Memory B cell (primary cell): Measurements from ENCODE around the gene SVIL.
"Not testable (repeated sequence)": the region's sequence is repeated elsewhere in the genome, so short reads cannot be mapped to it uniquely, and the experiment has no call there.

ENCODE experiments used
- ATAC-seq: fragments of 150-1000 bp; cut with Tn5 transposase; 2 replicates; pipeline ENCODE4 v1.10.0; 2021; ENCODE audit warnings: low read depth, mild to moderate bottlenecking, moderate library complexity
- DNase-seq, 2 donors: peaks; one replicate each; pipeline ENCODE4 v3.0.0; 2022; ENCODE audit warnings: low spot score in 2 of 2
- H3K27ac Mint-ChIP-seq: one replicate; pipeline ENCODE4 v1.8.0; 2022; ENCODE audit warnings: mild to moderate bottlenecking, moderate library complexity, mixed read lengths
- H3K27me3 Mint-ChIP-seq: one replicate; pipeline ENCODE4 v1.8.0; 2022; ENCODE audit warnings: mixed read lengths
- H3K36me3 Mint-ChIP-seq: one replicate; pipeline ENCODE4 v1.8.0; 2022; ENCODE audit warnings: mild to moderate bottlenecking, mixed read lengths
- H3K4me1 Mint-ChIP-seq: one replicate; pipeline ENCODE4 v1.8.0; 2022; ENCODE audit warnings: mixed read lengths
- H3K4me3 Mint-ChIP-seq: one replicate; pipeline ENCODE4 v1.8.0; 2022; ENCODE audit warnings: mild to moderate bottlenecking, moderate library complexity, mixed read lengths
- H3K9me3 Mint-ChIP-seq: one replicate; pipeline ENCODE4 v1.8.0; 2022; ENCODE audit warnings: mixed read lengths

The SVIL gene

DNA sequence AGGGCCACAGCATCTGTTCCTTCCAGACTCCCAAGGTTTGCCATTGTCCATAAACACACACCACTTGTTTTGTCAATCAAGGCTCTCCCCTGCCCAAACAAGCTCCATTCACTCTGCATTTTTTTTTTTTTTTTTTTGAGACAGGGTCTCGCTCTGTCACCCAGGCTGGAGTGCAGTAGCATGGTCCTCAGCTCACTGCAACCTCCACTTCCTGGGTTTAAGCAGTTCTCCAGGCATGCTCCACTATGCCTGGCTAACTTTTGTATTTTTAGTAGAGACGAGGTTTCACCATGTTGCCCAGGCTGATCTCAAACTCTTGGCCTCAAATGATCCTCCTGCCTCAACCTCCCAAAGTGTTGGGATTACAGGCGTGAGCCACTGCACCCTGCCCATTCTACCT, 24.4 kb downstream of the SVIL start:
- not testable (repeated sequence) for H3K27ac Mint-ChIP-seq, H3K9me3 Mint-ChIP-seq, H3K4me1 Mint-ChIP-seq, H3K27me3 Mint-ChIP-seq, H3K36me3 Mint-ChIP-seq, ATAC-seq, DNase-seq, H3K4me3 Mint-ChIP-seq

DNA sequence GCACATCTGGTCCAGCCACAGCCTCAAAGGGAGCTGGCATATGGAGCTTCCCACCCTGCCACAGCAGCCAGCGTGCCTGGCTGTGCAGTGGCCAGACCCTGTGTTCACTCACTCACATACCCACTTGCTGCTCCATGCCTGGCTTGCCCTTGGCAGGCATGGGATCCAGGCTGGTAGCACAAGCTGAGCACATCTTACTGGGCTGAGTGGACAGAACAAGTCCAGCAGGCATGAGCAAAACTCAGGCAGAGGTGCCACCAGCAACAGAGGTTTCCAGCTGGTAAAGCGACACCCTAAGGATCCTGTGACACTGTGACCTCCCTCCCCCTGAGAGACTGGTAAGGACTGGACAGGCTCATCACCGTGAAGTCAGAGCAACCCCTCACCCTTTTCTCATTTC, 25.1 kb downstream of the SVIL start:
- Mint-ChIP-seq H3K27me3 (peaks cover 6% of the 10 kb centered on the region), H3K27ac (no peak overlapping the region), H3K4me1 (no peaks in the 10 kb centered on the region)

DNA sequence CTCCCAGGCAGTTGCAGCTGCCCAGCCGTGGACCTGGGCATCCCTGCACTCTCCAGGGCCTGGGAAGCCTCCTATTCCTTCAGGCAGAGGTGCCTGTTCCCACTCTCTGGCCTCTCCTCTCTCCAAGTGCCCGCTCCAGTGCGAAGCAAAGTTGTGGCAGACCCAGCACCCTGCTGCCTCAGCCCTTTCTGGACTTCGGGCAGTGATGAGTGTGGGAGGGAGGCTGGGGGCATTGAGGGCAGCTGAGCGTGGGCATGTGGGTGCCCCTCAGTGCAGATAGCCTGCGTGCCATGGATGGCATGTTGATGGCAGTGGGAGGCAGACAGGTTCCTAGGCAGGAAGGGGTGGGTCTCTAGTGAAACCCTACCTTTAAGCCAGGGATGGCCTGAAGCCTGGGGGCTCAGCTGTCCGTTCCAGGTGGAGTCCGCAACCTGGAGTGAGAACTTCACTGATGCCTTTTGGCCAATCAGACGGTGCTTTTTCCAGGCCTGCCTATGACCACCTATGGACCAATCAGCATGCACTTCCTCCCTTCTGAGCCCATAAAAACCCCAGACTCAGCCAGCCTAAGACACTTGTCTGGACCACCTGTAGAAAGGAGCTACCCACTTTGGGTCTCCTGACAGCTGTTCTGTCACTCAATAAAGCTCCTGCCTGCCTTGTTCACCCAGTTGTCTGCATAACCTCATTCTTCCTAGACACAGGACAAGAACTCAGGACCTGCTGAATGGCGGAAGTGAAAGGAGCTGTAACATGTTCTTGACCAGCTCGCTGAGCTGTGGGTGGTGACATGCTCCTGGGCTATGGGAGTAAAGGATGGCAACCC, 26.1 kb downstream of the SVIL start:
- DNase-seq: no peak
- H3K27me3 Mint-ChIP-seq: peaks cover 6% of the 10 kb centered on the region

More for the DNA sequence above, 25.1 kb downstream of the SVIL start:
- H3K36me3 Mint-ChIP-seq: peaks cover 6% of the 10 kb centered on the region
- no peak overlapping the region for H3K4me3 Mint-ChIP-seq
- no peak for DNase-seq
- peaks cover 5% of the 10 kb centered on the region for H3K9me3 Mint-ChIP-seq
- ATAC-seq: no peak

DNA sequence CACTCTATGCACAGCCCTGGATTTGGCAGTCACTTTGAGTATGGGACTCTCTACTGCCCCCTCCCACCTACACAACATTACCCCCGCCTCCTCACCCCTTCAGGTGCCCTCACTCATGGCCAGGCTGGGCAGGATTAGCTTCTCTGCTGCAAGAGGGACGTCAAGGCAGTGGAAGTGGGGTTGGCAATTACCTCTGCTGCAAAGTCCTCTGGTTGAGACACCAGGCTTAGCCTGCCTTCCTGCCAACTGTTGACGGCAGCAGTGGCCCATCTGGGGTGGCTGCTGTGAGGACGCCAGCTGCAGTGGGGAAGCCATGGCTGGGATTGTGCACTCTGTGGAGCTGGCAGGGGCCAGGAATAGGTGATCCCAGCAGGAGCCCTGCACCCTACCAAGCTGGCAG, 26.7 kb downstream of the SVIL start:
- H3K27ac Mint-ChIP-seq: no peak overlapping the region
- peaks cover 6% of the 10 kb centered on the region for H3K36me3 Mint-ChIP-seq
- no peaks in the 10 kb centered on the region for H3K4me1 Mint-ChIP-seq
- no peak for DNase-seq
- H3K9me3 Mint-ChIP-seq: peaks cover 5% of the 10 kb centered on the region
- ATAC-seq: no peak
- peaks cover 6% of the 10 kb centered on the region for H3K27me3 Mint-ChIP-seq
- H3K4me3 Mint-ChIP-seq: no peak overlapping the region

More for the DNA sequence above, 26.1 kb downstream of the SVIL start:
- no peak for ATAC-seq
- H3K36me3 Mint-ChIP-seq: peaks cover 6% of the 10 kb centered on the region
- no peak overlapping the region for H3K27ac Mint-ChIP-seq
- H3K4me3 Mint-ChIP-seq: no peak overlapping the region
- no peaks in the 10 kb centered on the region for H3K4me1 Mint-ChIP-seq
- H3K9me3 Mint-ChIP-seq: peaks cover 5% of the 10 kb centered on the region

DNA sequence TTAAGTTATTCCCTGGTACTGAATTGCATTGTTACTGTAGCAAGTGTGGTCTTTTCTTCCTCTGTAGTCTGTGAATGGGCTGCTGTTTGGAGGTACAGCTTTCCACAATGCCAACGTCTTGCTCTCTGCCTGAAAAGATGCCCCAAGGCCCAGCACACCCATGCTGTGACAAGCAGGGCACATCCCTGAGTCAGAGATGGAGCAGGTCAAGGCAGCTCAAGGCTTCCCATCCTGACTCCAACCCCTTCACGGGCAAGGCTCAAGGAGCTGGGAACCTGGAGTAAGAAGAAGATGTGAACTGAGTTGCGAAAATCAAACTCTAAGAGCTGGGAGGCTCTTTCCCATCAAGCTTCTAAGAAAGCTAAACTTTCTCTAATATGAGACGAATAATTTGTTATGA, 27.2 kb downstream of the SVIL start:
- H3K4me3 Mint-ChIP-seq: no peak overlapping the region

DNA sequence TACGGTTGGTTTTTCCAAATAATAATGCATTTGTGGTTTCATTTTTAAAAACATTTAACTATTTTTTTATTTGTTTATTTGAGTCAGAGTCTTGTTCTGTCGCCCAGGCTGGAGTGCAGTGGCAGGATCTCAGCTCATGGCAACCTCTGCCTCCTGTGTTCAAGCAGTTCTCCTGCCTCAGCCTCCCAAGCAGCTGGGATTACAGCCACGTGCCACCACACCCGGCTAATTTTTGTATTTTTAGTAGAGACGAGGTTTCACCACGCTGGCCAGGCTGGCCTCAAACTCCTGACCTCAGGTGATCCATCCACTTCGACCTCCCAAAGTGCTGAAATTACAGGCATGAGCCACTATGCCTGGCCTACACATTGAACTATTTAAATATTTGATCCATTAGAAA, 28.1 kb downstream of the SVIL start:
- ATAC-seq, H3K27ac Mint-ChIP-seq, H3K27me3 Mint-ChIP-seq, H3K4me1 Mint-ChIP-seq, H3K4me3 Mint-ChIP-seq, DNase-seq, H3K36me3 Mint-ChIP-seq, H3K9me3 Mint-ChIP-seq: not testable (repeated sequence)

More for the DNA sequence above, 27.2 kb downstream of the SVIL start:
- Mint-ChIP-seq H3K27ac (no peak overlapping the region), H3K4me1 (no peaks in the 10 kb centered on the region), H3K36me3 (peaks cover 6% of the 10 kb centered on the region), H3K9me3 (peaks cover 5% of the 10 kb centered on the region), H3K27me3 (peaks cover 6% of the 10 kb centered on the region)
- ATAC-seq: no peak
- no peak for DNase-seq

DNA sequence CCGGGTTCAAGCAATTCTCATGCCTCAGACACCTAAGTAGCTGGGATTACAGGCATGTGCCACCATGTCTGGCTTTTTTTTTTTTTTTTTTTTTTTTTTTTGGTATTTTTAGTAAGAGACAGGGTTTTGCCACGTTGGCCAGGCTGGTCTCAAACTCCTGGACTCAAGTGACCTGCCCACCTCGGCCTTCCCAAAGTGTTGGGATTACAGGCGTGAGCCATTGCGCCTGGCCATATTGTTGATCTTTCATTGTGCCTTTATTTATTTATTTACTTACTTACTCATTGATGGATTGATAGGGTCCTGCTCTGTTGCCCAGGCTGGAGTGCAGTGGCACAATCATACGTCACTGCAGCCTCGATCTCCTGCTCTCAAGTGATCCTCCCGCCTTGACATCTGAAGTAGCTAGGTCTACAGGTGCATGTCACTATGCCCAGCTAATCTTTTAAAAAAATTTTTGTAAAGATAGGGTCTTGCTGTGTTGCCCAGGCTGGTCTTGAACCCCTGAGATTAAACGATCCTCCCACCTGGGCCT, 30.4 kb downstream of the SVIL start:
- Mint-ChIP-seq H3K4me3 (no peak overlapping the region), H3K4me1 (no peaks in the 10 kb centered on the region), H3K27ac (no peak overlapping the region), H3K27me3 (no peaks in the 10 kb centered on the region), H3K36me3 (no peaks in the 10 kb centered on the region), H3K9me3 (no peaks in the 10 kb centered on the region)
- ATAC-seq (no peak), DNase-seq (no peak)

DNA sequence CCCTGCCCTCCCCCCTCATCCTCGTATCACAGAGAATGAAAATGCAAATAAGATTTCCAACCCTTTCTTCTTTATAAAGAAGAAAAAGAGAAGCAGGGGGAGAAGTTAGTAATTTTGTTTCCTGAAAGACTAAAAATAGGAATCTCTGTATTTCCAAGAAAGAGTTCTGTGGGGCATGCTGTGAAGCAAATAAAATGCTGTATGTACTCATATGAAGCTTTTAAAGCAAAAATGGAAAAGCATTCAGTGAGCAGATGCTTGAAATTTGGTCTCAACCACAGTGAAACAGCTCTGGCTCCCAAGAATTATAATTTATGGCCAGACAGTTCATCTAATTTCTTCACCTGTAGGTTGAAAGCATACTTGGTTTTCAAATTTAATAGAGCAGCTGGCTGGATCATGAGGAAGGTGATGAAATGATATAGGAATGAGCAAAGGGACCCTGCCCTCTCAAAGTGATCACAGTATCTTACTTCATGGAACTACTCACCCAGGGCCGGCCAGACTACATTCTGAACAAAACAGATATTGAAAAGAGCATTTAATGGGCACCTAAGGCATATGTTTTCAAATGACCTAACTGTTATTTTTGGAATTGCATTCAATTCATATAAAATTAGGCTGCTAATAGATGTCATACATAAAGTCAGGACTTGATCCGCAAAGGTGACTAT, 31.4 kb downstream of the SVIL start:
- ATAC-seq (no peak), DNase-seq (no peak)
- no peaks in the 10 kb centered on the region for H3K4me1 Mint-ChIP-seq
- no peaks in the 10 kb centered on the region for H3K9me3 Mint-ChIP-seq
- H3K27ac Mint-ChIP-seq: no peak overlapping the region
- no peaks in the 10 kb centered on the region for H3K36me3 Mint-ChIP-seq
- H3K4me3 Mint-ChIP-seq: no peak overlapping the region
- no peaks in the 10 kb centered on the region for H3K27me3 Mint-ChIP-seq

DNA sequence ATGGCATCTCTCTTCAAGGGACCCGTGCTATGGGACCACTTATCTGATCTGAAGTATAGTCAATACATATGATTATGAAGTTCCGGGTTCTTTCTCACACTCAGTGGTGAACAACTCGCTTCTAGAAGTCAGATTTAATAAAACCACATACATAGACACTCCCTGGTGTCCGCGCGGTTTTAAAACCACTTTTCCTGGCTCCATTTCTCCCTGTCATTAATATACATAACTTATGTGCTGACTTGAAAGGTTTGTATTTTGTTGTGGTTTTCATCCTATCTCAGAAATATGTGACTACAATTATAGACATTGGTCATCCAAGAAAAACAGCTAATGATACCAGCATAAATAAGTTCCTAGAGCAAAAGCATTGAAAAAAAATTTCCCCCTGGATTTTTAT, 34.0 kb downstream of the SVIL start:
- H3K27ac Mint-ChIP-seq: no peak overlapping the region
- DNase-seq (no peak), ATAC-seq (no peak)
- H3K9me3 Mint-ChIP-seq: no peaks in the 10 kb centered on the region
- H3K36me3 Mint-ChIP-seq: no peaks in the 10 kb centered on the region
- no peaks in the 10 kb centered on the region for H3K4me1 Mint-ChIP-seq
- no peaks in the 10 kb centered on the region for H3K27me3 Mint-ChIP-seq
- no peak overlapping the region for H3K4me3 Mint-ChIP-seq

DNA sequence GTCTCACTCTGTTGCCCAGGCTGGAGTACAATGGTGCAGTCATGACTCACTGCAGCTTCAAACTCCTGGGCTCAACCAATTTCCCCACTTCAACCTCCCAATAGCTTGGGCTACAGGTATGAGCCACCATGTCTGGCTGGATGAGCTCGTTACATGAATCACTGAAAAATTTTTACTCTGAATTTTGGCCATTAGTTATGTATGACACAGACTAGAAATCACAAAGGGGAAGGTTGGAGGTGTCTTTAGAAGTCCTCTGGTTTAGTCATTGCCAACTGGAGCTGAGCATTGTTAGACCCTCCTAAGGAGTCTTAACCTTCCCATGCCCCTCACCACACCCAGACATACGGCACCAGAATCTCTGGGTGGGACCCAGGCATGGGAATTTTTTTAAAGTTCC, 34.7 kb downstream of the SVIL start:
- Mint-ChIP-seq H3K36me3 (no peaks in the 10 kb centered on the region), H3K4me3 (no peak overlapping the region), H3K4me1 (no peaks in the 10 kb centered on the region), H3K9me3 (no peaks in the 10 kb centered on the region), H3K27me3 (no peaks in the 10 kb centered on the region), H3K27ac (no peak overlapping the region)
- ATAC-seq (no peak), DNase-seq (no peak)

DNA sequence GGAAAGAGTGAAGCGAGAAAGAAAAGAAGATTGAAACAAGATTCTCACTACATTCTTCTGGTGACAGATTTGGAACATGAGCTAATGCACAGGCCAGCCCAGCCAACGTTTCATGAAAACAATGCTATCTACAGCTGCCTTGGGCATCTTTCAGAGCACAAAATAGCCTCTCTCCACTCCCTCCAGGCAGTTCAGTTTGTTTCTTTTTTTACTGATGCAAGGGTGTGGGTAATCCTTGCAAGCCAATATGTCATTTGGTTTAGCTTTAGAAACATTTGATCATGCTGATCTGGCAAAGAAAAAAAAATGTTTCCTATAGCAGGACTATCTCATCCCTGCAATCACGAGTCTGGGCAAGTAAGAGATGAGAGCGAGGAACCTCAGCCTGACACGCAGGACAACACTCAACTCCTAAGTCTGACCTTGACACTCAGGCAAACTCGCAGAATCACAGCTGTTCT, 35.9 kb downstream of the SVIL start:
- ATAC-seq (no peak), DNase-seq (no peak)
- no peak overlapping the region for H3K27ac Mint-ChIP-seq
- H3K27me3 Mint-ChIP-seq: no peaks in the 10 kb centered on the region
- H3K4me3 Mint-ChIP-seq: no peak overlapping the region
- no peaks in the 10 kb centered on the region for H3K9me3 Mint-ChIP-seq
- H3K36me3 Mint-ChIP-seq: no peaks in the 10 kb centered on the region
- H3K4me1 Mint-ChIP-seq: no peaks in the 10 kb centered on the region

DNA sequence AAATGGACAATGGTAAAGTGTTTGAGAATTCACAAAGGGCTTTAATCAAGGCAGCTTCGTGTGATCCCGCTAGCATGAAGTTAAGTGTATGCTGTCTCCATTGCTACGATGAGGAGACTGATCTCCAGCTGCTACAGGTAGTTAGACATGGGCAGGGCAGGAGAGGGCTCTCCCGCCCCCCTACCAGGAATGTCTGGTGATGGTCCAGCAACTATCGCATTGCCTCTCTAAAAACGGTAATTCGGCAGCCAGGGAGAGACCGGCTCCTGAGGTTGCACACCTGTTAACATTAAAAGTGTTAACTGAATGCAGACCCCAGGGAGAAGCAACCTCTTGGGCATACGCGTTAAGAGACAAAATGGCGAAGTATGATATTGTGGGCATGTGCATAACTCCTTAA, 37.9 kb downstream of the SVIL start:
- no peaks in the 10 kb centered on the region for H3K9me3 Mint-ChIP-seq
- no peak for DNase-seq
- no peak overlapping the region for H3K27ac Mint-ChIP-seq
- no peaks in the 10 kb centered on the region for H3K4me1 Mint-ChIP-seq
- no peaks in the 10 kb centered on the region for H3K36me3 Mint-ChIP-seq
- H3K27me3 Mint-ChIP-seq: no peaks in the 10 kb centered on the region
- no peak for ATAC-seq
- H3K4me3 Mint-ChIP-seq: no peak overlapping the region

DNA sequence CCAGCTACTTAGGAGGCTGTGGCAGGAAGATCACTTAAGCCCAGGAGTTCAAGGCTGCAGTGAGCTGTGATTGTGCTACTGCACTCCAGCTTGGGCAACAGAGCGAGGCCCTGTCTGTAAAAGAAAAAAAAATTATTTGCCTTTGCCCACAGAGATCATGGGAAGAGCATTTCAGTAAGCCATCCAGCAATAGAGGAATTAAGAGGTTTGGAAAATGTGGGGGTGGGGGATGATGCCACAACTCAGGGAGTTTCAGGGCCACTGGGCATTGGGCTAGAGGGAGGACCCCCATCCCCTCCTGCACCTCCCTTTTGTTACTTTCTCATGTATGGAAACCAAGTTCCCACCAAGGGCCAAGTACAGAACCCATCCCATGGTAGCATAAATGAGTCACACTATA, 38.4 kb downstream of the SVIL start:
- H3K4me1 Mint-ChIP-seq: no peaks in the 10 kb centered on the region
- no peak for ATAC-seq
- H3K4me3 Mint-ChIP-seq: no peak overlapping the region
- no peaks in the 10 kb centered on the region for H3K27me3 Mint-ChIP-seq
- no peaks in the 10 kb centered on the region for H3K9me3 Mint-ChIP-seq
- DNase-seq: no peak
- no peak overlapping the region for H3K27ac Mint-ChIP-seq
- H3K36me3 Mint-ChIP-seq: no peaks in the 10 kb centered on the region

DNA sequence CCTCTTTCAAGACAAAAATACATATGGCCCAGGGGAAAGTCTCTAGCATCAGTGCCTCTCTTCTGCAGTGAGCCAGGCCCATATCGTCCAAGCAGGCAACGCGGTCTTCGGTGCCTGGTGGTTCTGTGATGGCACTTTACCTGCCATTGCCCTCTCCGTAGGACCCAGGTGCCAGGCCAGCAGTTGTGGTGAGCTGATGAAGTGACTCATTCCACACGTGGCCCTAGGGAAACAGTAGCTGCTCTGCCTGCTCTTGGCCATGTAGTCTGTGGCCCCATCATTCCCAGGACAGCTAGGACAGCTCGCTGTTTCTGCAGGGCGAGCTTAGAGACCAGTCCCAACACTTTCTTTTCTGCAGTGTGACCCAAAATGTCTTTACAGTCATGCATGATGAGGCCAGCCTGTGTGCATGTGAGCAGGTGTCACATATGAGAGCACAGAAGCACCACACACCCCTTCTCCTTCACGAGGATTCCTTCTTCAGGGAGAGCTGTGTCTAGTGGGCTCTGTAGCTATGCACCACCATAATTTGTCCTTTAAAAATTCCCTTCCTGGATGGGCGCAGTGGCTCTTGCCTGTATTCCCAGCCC, 39.0 kb downstream of the SVIL start:
- ATAC-seq (no peak), DNase-seq (no peak)
- Mint-ChIP-seq H3K4me3 (no peak overlapping the region), H3K9me3 (no peaks in the 10 kb centered on the region), H3K4me1 (no peaks in the 10 kb centered on the region), H3K36me3 (no peaks in the 10 kb centered on the region), H3K27me3 (no peaks in the 10 kb centered on the region), H3K27ac (no peak overlapping the region)
